ENCODE data around the gene DUSP9.
"Not testable (repeated sequence)": the region's sequence is repeated elsewhere in the genome, so short reads cannot be mapped to it uniquely, and the experiment has no call there.

The DUSP9 gene

GRCh38 chrX:153601511-153602110 lies 45.4 kb upstream of the DUSP9 start:
- TF ChIP-seq, protein P1, sequence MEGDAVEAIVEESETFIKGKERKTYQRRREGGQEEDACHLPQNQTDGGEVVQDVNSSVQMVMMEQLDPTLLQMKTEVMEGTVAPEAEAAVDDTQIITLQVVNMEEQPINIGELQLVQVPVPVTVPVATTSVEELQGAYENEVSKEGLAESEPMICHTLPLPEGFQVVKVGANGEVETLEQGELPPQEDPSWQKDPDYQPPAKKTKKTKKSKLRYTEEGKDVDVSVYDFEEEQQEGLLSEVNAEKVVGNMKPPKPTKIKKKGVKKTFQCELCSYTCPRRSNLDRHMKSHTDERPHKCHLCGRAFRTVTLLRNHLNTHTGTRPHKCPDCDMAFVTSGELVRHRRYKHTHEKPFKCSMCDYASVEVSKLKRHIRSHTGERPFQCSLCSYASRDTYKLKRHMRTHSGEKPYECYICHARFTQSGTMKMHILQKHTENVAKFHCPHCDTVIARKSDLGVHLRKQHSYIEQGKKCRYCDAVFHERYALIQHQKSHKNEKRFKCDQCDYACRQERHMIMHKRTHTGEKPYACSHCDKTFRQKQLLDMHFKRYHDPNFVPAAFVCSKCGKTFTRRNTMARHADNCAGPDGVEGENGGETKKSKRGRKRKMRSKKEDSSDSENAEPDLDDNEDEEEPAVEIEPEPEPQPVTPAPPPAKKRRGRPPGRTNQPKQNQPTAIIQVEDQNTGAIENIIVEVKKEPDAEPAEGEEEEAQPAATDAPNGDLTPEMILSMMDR (IDR thresholded peaks at IDR 0.05; ENCODE audit: low read depth, low read length), result no peak
- no peak for DNase-seq (ENCODE audit: low read depth, low spot score)
- in situ Hi-C loops (cut with HindIII; ENCODE audit: low sequenced_read_pairs), result no loop called here
- H3K4me3 ChIP-seq (ENCODE audit: low read depth, low read length), result no peak overlapping the region

- no peak overlapping the region for H3K4me3 ChIP-seq (ENCODE audit: low read depth, low read length)
- in situ Hi-C loops (cut with HindIII; ENCODE audit: low sequenced_read_pairs), result no loop called here
- DNase-seq (ENCODE audit: low read depth, low spot score), result no peak
- TF ChIP-seq, protein P1 (IDR thresholded peaks at IDR 0.05; ENCODE audit: low read depth, low read length), result no peak
Measured at GRCh38 chrX:153602601-153603000, 44.4 kb upstream of the DUSP9 start.

GRCh38 chrX:153603131-153603656 lies 43.8 kb upstream of the DUSP9 start:
- H3K4me3 ChIP-seq (ENCODE audit: low read depth, low read length), result no peak overlapping the region
- in situ Hi-C loops (cut with HindIII; ENCODE audit: low sequenced_read_pairs), result no loop called here
- no peak for DNase-seq (ENCODE audit: low read depth, low spot score)
- TF ChIP-seq, protein P1 (IDR thresholded peaks at IDR 0.05; ENCODE audit: low read depth, low read length), result no peak

GRCh38 chrX:153604666-153605380 lies 42.2 kb upstream of the DUSP9 start:
- in situ Hi-C loops (cut with HindIII; ENCODE audit: low sequenced_read_pairs); DNase-seq (ENCODE audit: low read depth, low spot score); H3K4me3 ChIP-seq (ENCODE audit: low read depth, low read length): not testable (repeated sequence)

GRCh38 chrX:153606503-153606902 lies 40.5 kb upstream of the DUSP9 start:
- DNase-seq (ENCODE audit: low read depth, low spot score), result no peak
- in situ Hi-C loops (cut with HindIII; ENCODE audit: low sequenced_read_pairs), result no loop called here
- TF ChIP-seq, protein P1 (IDR thresholded peaks at IDR 0.05; ENCODE audit: low read depth, low read length), result no peak
- no peak overlapping the region for H3K4me3 ChIP-seq (ENCODE audit: low read depth, low read length)

- TF ChIP-seq, protein P1 (IDR thresholded peaks at IDR 0.05; ENCODE audit: low read depth, low read length), result no peak
- in situ Hi-C loops (cut with HindIII; ENCODE audit: low sequenced_read_pairs), result no loop called here
- no peak overlapping the region for H3K4me3 ChIP-seq (ENCODE audit: low read depth, low read length)
- DNase-seq (ENCODE audit: low read depth, low spot score), result no peak
Measured at GRCh38 chrX:153608376-153608775, 38.6 kb upstream of the DUSP9 start.

GRCh38 chrX:153608806-153609205 lies 38.2 kb upstream of the DUSP9 start:
- no peak overlapping the region for H3K4me3 ChIP-seq (ENCODE audit: low read depth, low read length)
- in situ Hi-C loops (cut with HindIII; ENCODE audit: low sequenced_read_pairs), result no loop called here
- TF ChIP-seq, protein P1 (IDR thresholded peaks at IDR 0.05; ENCODE audit: low read depth, low read length), result no peak
- no peak for DNase-seq (ENCODE audit: low read depth, low spot score)

Data from astrocyte of the spinal cord (primary cell).